Measurements from ENCODE around the gene SEC14L2. TPM values are rescaled to one million over a fixed set of nuclear protein-coding genes. Genes with fewer than 3 reads are reported as not detected.

SEC14L2 gene
- total RNA-seq, 1 experiment from 2014 or later, result 8.2 TPM

DNA sequence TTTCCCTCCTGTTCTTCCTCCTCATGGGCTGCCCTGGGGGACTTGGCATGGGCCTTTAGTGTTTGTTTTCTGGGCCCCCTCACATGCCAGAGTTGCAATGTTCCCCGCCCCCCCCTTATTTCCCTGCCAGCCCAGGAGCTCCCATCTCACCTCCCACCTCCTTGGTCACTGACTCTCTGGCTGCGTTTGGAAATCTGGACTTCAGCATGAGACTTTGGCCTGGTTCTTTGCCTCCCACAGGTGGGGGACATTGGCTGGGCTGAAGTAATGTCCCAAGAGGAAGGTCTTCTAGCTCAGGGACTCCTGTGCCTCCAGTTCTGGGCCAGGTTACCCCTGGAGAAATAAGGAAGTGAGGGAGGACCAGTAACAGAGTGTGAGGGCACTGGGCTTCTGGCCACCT is 35.7 kb downstream of the SEC14L2 start:
- Histone ChIP-seq H3K79me2 (ENCODE audit: insufficient read depth, low read length) (no peaks in the 10 kb centered on the region; the same call in 1 of the 2 replicates), H3K9me3 (ENCODE audit: control insufficient read depth, low read depth, low read length) (no peaks in the 10 kb centered on the region), H2AFZ (ENCODE audit: low read length) (no peak overlapping the region), H4K5ac (ENCODE audit: insufficient read length, low read depth, low read length) (no peak overlapping the region), H3K18ac (ENCODE audit: insufficient read length, low read depth, low read length) (no peak overlapping the region), H2BK5ac (ENCODE audit: insufficient read length, low read length) (no peak overlapping the region), H2BK15ac (ENCODE audit: low read depth, low read length) (no peak overlapping the region), H2BK120ac (ENCODE audit: low read depth, low read length, poor library complexity, severe bottlenecking) (no peak overlapping the region), H3K79me1 (ENCODE audit: insufficient read depth, low read depth, low read length, poor library complexity, severe bottlenecking) (no peaks in the 10 kb centered on the region), H2AK5ac (ENCODE audit: insufficient read length, low read length) (no peak overlapping the region), H3K4me2 (ENCODE audit: insufficient read depth, insufficient read length, low read length) (no peak overlapping the region), H3K27me3 (ENCODE audit: insufficient read depth, low read length) (no peaks in the 10 kb centered on the region), H3K4me1 (ENCODE audit: insufficient read depth, low read length) (no peaks in the 10 kb centered on the region), H3K23me2 (ENCODE audit: insufficient read length, low read depth, low read length, poor library complexity, severe bottlenecking) (no peaks in the 10 kb centered on the region), H3K14ac (ENCODE audit: insufficient read depth, low read length) (no peak overlapping the region), H4K8ac (replicated peaks; ENCODE audit: insufficient read length, low read depth, low read length) (no peak overlapping the region), H2BK20ac (ENCODE audit: low read depth, low read length, poor library complexity, severe bottlenecking) (no peak overlapping the region), H4K20me1 (ENCODE audit: control insufficient read depth, insufficient read depth, insufficient read length) (no peaks in the 10 kb centered on the region), H4K91ac (ENCODE audit: insufficient read length, low read depth, low read length) (no peak overlapping the region), H3K27ac (ENCODE audit: insufficient read length, low read depth, low read length) (no peak overlapping the region), H3K4ac (ENCODE audit: low read depth, low read length) (no peak overlapping the region), H3K23ac (ENCODE audit: insufficient read length, low read depth, low read length) (no peak overlapping the region), H3K56ac (ENCODE audit: insufficient read length, low read depth, low read length) (no peak overlapping the region), H2BK12ac (ENCODE audit: insufficient read length, low read depth, low read length) (no peak overlapping the region), H3K9ac (ENCODE audit: extremely low read depth, insufficient read length, low read length) (no peak overlapping the region), H3T11ph (ENCODE audit: low read length) (no peak overlapping the region)
- no peak for DNase-seq
- no CpG with 5 or more reads among the region's 2 CpGs for WGBS (ENCODE audit: extremely low coverage, insufficient read length, low lambda C conversion rate)
- peaks cover 11 to 14% of the 10 kb centered on the region in 2 experiments for H3K4me1 Mint-ChIP-seq
- peaks cover 7 to 17% (median 13%) of the 10 kb centered on the region in 3 experiments for H3K36me3 Mint-ChIP-seq (ENCODE audit: insufficient read depth in 1 of 3, low read depth in 3 of 3)
- no peaks in the 10 kb centered on the region; the same call in 1 of the 2 replicates for H3K27me3 Mint-ChIP-seq (ENCODE audit: low read depth)
- TF ChIP-seq, protein P1, sequence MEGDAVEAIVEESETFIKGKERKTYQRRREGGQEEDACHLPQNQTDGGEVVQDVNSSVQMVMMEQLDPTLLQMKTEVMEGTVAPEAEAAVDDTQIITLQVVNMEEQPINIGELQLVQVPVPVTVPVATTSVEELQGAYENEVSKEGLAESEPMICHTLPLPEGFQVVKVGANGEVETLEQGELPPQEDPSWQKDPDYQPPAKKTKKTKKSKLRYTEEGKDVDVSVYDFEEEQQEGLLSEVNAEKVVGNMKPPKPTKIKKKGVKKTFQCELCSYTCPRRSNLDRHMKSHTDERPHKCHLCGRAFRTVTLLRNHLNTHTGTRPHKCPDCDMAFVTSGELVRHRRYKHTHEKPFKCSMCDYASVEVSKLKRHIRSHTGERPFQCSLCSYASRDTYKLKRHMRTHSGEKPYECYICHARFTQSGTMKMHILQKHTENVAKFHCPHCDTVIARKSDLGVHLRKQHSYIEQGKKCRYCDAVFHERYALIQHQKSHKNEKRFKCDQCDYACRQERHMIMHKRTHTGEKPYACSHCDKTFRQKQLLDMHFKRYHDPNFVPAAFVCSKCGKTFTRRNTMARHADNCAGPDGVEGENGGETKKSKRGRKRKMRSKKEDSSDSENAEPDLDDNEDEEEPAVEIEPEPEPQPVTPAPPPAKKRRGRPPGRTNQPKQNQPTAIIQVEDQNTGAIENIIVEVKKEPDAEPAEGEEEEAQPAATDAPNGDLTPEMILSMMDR (conservative IDR thresholded peaks at IDR 0.05), result no peak
- no peak overlapping the region for H3K4me3 Mint-ChIP-seq
- no peak overlapping the region for H3K27ac Mint-ChIP-seq
- no peaks in the 10 kb centered on the region for H3K9me3 Mint-ChIP-seq
